Fibroblast of skin of left quadriceps (primary cell): Measurements from ENCODE around the gene CYSLTR2.
A peak's percentile ranks its signal among the peaks of the same experiment; 100 is the strongest.
"Not testable (repeated sequence)": the region's sequence is repeated elsewhere in the genome, so short reads cannot be mapped to it uniquely, and the experiment has no call there.

Experiments used
- DNase-seq, 2 experiments: peaks; one replicate each; pipeline ENCODE4 v3.0.0-alpha.2; 2013; ENCODE audit warnings: low read depth in 2 of 2

The CYSLTR2 gene

GRCh38 chr13:48693998-48694397 lies 40.3 kb downstream of the CYSLTR2 start:
- no peak for DNase-seq

GRCh38 chr13:48695776-48696175 lies 42.0 kb downstream of the CYSLTR2 start:
- DNase-seq = peak; percentile 10 to 16

- not testable (repeated sequence) for DNase-seq
Measured at GRCh38 chr13:48696676-48697075, 42.9 kb downstream of the CYSLTR2 start.

GRCh38 chr13:48707405-48707804 lies 53.7 kb downstream of the CYSLTR2 start:
- DNase-seq = no peak

GRCh38 chr13:48708764-48709163 lies 55.0 kb downstream of the CYSLTR2 start:
- DNase-seq = no peak

- no peak for DNase-seq
Measured at GRCh38 chr13:48709213-48709612, 55.5 kb downstream of the CYSLTR2 start.

- no peak for DNase-seq
Measured at GRCh38 chr13:48710160-48710559, 56.4 kb downstream of the CYSLTR2 start.

- no peak for DNase-seq
Measured at GRCh38 chr13:48712141-48712540, 58.4 kb downstream of the CYSLTR2 start.

GRCh38 chr13:48715977-48716376 lies 62.2 kb downstream of the CYSLTR2 start:
- DNase-seq = no peak

GRCh38 chr13:48720621-48721020 lies 66.9 kb downstream of the CYSLTR2 start:
- no peak for DNase-seq

GRCh38 chr13:48723168-48723567 lies 69.4 kb downstream of the CYSLTR2 start:
- no peak for DNase-seq

GRCh38 chr13:48725271-48725670 lies 71.5 kb downstream of the CYSLTR2 start:
- no peak for DNase-seq

GRCh38 chr13:48726711-48727110 lies 73.0 kb downstream of the CYSLTR2 start:
- DNase-seq = no peak

GRCh38 chr13:48727241-48728011 lies 73.7 kb downstream of the CYSLTR2 start:
- no peak for DNase-seq

GRCh38 chr13:48728226-48728625 lies 74.5 kb downstream of the CYSLTR2 start:
- no peak for DNase-seq

- DNase-seq = no peak
Measured at GRCh38 chr13:48728876-48729275, 75.1 kb downstream of the CYSLTR2 start.

- DNase-seq = no peak
Measured at GRCh38 chr13:48729856-48730255, 76.1 kb downstream of the CYSLTR2 start.

- no peak for DNase-seq
Measured at GRCh38 chr13:48731001-48731658, 77.4 kb downstream of the CYSLTR2 start.

- no peak for DNase-seq
Measured at GRCh38 chr13:48731957-48732569, 78.3 kb downstream of the CYSLTR2 start.

- no peak for DNase-seq
Measured at GRCh38 chr13:48733739-48734335, 80.1 kb downstream of the CYSLTR2 start.

- no peak for DNase-seq
Measured at GRCh38 chr13:48735571-48735970, 81.8 kb downstream of the CYSLTR2 start.

GRCh38 chr13:48737689-48738088 lies 84.0 kb downstream of the CYSLTR2 start:
- DNase-seq = no peak

GRCh38 chr13:48738311-48738710 lies 84.6 kb downstream of the CYSLTR2 start:
- DNase-seq = no peak
